ENCODE results near the gene DTYMK. TPM values are rescaled to one million over a fixed set of nuclear protein-coding genes. Genes with fewer than 3 reads are reported as not detected.
"Not testable (repeated sequence)": the region's sequence is repeated elsewhere in the genome, so short reads cannot be mapped to it uniquely, and the experiment has no call there.

The DTYMK gene
- total RNA-seq, 1 experiment from 2014 or later: 93.0 TPM

DNA sequence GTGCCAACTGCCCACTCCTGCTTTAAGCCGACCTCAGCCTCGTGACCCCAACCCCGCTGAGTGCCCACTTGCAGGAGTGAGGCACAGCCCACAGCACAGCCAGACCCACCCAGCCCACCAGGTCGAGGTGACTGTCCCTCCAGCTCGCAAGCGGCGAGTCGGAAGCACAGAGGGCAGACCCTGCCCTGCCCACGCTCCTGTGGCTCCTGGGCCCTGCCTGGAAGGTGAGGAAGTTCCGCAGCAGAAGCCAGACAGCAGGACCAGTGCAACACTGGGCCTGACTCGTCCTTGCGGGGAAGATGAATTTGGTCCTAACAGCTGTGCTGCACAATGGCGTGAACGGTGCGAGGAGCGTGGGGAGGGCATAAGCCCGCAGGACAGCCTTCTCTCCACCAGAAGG, 9.9 kb downstream of the DTYMK start:
- DNase-seq (ENCODE audit: low read depth): no peak
- in situ Hi-C loops (cut with HindIII; ENCODE audit: low pct_unique_long_range_greater_than_20kb, low sequenced_read_pairs): no loop called here

DNA sequence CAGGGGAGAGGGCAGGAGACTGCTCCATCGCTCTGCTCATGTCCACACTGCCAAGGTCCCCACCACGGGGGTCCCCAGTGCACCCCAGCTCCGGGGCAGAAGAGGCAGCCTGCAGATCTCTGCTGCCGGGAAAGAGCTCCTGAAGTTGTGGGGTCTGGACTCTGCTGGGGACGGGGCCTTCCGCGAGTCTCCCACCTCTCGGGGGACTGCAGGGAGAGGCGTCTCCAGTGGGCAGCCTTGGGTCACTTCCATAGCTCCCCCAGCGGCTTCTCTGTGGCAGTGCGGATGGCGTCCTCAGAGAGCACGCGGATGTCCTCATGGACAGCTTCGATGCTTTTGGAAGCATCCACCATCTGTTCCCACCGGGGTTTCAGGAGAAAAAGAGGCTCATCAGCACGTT, 10.7 kb downstream of the DTYMK start:
- in situ Hi-C loops (cut with HindIII; ENCODE audit: low pct_unique_long_range_greater_than_20kb, low sequenced_read_pairs): no loop called here
- DNase-seq (ENCODE audit: low read depth): no peak

DNA sequence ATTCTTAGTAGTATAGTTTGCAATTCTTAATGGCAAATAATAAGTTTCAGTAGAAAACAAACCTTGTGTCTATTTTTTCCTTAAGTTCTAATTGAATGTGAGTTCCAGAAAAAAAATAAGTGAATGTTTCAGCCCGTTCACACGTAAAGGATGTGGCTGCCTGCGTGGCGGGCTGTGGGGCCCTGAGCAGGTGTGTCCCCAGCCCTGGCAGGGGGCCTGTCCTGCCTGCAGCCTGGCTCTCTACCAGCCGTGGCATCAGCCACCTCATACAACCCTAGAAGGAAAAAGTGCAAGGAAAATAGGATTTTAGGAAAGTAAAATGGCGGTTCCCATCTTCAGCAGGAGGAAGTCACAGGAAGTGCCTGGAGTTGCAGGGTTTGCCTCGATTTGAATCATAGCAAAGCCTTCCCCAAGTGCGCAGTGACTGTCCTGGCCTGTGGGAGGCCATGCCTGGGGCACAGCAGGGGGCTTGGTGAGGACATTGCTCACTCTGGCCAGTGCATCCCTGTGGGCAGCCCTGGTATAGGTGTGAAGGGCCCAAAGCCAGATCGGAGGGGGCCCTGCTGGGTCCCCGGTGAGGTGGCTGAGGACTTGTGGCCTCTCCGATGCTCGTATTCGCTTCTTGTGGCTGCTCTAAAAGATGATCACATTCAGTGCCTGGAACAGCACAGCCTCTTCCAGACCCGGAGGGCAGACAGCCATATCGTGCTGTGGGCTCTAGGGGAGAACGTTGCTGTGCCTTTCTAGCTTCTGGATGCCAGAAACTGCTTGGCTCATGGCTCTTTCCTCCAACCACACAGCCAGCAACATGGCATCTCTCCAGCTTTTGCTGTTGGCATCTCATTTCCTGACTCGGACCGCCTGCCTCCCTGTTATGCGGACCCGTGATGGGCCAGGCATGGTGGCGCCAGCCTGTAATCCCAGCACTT, 12.6 kb downstream of the DTYMK start:
- DNase-seq (ENCODE audit: low read depth): no peak

DNA sequence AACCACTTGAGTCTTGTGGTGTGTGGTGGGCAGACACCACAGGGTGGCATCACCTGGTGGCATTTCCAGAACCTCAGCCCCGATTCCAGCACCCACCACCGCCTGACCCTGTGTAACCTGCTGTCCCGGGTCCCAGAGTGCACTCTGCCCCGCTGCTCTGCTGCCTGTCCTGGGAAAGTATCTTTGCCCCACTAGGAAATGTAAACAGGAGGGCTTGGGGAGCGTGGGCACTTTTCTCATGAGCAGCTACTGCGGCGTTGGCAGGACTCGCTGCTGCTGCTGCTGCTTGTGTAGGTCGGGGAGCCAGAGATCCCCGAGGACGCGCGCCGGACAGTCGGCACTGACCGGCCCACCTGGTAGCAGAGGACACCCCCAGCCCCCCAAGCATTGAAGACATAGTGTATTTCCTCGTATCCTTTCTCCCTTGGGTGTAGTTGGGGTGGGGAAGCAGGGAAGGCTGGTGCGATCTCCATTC, 13.4 kb downstream of the DTYMK start:
- no peak for DNase-seq (ENCODE audit: low read depth)
- in situ Hi-C loops (cut with HindIII; ENCODE audit: low pct_unique_long_range_greater_than_20kb, low sequenced_read_pairs): no loop called here

More for the DNA sequence above, 12.6 kb downstream of the DTYMK start:
- in situ Hi-C loops (cut with HindIII; ENCODE audit: low pct_unique_long_range_greater_than_20kb, low sequenced_read_pairs): no loop called here

DNA sequence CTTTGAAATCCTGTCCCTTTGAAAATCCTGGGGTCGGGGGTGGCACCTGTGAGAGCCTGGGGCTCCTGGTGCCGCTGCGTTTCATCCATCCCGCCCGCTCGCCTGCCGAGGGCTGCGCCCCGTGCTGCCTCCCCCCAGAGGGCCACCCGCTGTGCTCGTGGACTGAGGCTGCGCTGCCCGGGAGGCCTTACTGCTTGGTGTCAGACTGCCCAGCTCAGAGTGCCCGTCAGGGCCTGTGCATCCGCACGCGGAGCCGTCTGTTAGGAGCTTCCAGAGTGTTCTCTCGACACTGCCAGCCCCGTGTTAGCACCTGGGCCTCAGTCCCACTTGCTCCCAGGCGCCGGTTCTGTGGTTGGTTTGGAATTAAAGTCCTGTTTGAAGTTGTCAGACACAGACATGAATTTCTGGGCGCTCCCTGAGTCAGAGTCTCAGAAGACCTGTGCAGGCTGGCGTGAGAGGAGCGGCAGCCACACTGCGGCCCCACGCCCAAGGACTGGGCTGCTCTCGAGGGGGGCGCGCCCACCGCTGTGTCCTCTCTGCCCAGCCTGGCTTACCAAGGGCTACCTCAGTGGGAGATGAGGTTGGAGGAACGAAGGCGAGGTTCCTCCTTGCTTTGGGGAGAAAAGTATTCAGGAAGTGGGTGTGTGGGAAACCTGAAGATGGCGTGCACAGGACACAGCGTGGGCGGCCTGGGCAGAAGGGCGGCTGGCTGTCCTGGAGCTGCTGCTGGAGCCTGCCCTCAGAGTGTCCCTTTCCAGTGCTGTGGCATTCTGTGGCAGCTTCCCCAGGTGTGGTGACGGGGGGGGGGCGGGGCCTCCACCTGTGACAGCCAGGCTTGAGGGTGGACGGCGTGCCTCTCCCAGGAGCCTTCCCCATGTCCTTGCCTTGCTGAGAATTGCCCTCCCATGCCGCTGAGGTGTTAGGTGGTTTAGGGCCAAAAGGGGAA, 14.1 kb downstream of the DTYMK start:
- in situ Hi-C loops (cut with HindIII; ENCODE audit: low pct_unique_long_range_greater_than_20kb, low sequenced_read_pairs): no loop called here
- no peak for DNase-seq (ENCODE audit: low read depth)

DNA sequence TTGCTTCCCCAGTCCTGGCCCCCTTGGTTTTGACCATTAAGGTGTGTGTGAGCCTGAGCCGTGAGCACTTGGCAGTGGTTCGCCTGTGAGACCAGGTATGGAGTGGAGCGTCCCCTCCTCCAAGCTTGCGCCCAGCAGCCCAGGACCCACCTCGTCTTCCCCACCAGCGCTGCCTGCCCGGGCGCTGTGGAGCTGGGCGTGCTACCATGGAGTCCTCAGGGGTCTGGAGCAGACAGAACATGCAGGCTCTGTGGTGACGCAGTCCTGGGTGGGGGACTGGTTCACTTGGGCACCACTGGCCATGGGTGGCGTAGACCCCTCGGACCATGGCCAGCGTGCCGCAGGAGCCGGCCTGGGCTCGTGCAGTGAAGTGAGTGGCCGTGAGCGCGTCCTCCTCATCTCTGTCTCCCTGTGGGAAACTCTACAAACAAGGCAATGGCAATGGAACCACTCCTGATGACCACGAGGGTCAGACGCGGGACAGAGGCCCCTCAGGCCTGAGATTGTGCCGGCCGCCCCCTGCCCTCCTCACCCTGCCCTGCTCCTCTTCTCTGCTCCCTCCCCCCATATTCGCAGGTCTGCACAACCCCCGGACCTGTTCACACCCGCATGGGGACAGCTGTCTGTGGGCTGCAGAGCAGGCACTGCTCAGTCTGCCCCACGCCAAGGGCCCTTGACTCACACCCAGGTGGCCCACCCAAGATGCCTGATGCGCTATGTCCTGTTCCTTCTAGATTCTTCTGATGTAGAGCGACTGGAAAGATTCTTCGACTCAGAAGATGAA, 15.0 kb downstream of the DTYMK start:
- no peak for DNase-seq (ENCODE audit: low read depth)

DNA sequence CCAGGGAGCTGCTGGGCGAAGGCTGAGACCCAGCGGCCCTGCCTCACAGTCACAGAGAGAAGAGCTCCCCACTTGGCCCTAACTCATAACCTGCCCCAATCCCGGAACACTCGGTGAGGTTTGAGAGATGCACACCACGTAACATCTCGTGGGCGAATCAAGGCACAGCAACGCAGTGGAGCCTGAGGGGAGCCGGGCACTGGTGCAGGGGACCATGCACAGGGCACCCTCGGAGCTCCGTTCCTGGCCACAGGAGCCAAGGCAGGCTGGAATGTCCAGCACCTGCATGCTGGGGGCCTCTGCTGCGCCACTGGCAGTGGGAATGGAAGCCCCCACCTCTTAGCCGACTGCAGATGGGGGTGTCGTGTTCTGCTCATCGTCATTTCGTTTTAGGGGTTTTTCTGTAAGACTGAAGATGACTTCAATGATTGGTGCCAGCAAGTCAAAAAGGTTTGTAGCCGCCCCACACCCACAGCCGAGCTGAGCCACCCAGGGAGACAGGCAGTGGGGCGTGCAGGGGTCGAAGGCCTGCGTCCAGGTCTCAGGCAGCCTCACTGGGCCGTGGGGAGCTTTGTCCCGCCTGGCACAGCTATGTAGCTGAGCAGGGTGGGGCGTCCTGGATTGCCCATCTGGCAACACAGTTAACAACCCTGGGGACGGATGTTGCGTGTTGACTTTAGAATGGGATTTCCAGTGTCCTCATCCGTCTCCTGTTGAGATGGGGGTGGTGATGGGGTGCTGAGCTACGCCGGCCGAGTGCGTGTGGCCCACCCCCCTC, 16.1 kb downstream of the DTYMK start:
- in situ Hi-C loops (cut with HindIII; ENCODE audit: low pct_unique_long_range_greater_than_20kb, low sequenced_read_pairs): no loop called here
- no peak for DNase-seq (ENCODE audit: low read depth)

More for the DNA sequence above, 15.0 kb downstream of the DTYMK start:
- in situ Hi-C loops (cut with HindIII; ENCODE audit: low pct_unique_long_range_greater_than_20kb, low sequenced_read_pairs): no loop called here

DNA sequence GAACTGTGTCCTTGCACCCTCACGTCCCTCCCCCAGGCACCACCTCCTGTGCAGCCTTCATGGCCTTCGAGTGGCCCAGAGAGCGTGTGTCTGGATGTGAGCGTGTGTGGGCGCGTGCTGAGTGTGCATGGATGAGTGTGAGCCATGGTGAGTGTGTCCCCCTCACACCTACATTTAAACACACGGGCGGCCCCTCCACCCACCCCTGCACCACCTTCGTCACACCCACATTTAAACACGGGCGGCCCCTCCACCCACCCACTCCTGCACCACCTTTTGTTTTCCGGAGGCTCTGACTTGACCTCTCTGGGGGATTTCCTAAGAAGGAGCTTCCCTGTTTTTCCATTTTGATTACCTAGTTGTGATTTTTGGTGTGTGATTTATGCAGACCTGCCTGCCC, 17.8 kb downstream of the DTYMK start:
- in situ Hi-C loops (cut with HindIII; ENCODE audit: low pct_unique_long_range_greater_than_20kb, low sequenced_read_pairs): no loop called here
- DNase-seq (ENCODE audit: low read depth): no peak

DNA sequence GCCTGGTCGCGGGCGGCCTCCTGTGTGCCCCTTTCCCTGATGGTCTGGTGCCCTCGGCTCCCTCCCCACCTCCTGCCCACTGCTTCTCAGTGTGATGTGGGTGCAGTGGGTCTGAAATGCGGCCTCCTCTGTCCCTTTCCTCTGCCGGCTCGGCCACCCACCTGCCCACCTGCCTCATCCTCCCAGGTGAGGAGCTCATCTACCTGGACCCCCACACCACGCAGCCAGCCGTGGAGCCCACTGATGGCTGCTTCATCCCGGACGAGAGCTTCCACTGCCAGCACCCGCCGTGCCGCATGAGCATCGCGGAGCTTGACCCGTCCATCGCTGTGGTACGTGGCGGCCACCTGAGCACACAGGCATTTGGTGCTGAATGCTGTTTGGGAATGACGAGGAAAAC, 18.3 kb downstream of the DTYMK start:
- in situ Hi-C loops (cut with HindIII; ENCODE audit: low pct_unique_long_range_greater_than_20kb, low sequenced_read_pairs): no loop called here
- DNase-seq (ENCODE audit: low read depth): no peak

DNA sequence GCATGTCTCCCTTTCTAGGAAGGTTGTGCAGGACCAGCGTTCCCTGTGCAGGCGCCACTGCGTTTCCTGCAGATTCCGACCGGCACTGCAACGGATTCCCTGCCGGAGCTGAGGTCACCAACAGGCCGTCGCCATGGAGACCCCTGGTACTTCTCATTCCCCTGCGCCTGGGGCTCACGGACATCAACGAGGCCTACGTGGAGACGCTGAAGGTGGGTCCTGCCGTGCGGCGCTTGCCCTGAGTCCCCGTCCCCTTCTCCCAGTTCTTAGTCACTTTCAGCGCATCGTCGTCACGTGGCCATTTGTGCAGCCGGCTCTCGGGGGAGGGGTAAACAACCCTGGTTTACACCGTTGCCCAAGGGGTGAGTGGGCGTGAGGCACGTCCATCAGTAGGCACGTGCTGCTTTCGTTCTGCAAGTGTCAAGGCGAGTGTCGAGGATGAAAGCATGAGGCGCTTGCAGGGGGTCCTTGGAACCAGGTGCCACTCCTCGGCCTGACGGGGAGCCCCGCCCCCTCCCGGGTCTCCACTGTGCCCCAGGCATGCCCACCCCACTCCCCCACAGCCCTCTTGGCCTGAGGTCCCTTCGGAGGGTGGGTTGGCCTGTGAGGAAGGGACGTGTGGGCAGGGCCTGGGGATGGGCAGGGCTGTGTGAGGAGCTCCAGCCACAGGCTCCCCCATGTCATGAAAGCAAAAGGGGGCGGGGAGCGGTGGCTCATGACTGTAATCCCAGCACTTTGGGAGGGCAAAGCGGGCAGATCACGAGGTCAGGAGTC, 19.8 kb downstream of the DTYMK start:
- DNase-seq (ENCODE audit: low read depth): no peak

DNA sequence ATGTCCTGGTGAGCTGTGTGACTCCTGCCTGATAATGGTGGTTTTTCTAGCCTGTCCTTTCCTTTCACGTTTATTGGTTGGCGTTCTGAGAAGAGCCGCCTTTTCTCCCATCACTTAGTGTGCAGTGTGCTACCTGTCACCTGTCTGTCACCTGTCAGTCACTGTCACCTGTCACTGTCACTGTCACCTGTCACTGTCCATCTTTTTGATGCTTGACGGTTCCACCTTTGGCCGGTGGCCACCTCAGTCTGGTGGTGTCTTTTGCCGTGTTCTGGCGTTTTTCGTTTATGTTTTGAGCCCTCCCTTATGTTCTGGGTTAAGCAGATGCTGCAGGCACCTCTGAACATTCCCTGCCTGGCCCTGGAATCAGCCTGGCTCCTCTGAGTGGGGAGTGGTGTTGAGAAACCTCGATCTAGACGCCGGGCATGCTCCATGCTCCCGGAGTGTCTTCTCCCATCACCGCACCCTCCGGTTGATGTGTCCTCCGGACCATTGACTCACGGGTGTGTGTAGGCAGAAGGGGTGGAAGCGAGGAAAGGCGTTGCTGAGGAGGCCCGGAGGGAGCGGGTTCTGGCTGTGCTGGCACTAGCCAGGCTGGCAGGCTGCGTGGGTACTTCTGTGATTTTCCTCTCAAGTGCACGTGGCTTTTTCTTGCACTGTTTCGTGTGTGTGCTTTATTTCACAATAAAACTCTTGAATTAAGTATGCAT, 20.7 kb downstream of the DTYMK start:
- no peak for DNase-seq (ENCODE audit: low read depth)
- in situ Hi-C loops (cut with HindIII; ENCODE audit: low pct_unique_long_range_greater_than_20kb, low sequenced_read_pairs): no loop called here

More for the DNA sequence above, 19.8 kb downstream of the DTYMK start:
- in situ Hi-C loops (cut with HindIII; ENCODE audit: low pct_unique_long_range_greater_than_20kb, low sequenced_read_pairs): no loop called here

DNA sequence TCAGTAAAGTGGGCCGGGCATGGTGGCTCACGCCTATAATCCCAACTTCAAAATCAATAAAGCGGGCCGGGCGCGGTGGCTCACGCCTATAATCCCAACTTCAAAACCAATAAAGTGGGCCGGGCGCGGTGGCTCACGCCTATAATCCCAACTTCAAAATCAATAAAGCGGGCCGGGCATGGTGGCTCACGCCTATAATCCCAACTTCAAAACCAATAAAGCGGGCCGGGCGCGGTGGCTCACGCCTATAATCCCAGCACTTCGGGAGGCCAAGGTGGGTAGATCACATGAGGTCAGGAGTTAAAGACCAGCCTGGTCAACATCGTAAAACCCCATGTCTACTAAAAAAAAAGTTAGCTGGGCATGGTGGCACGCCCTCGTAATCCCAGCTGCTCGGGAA, 23.9 kb downstream of the DTYMK start:
- in situ Hi-C loops (cut with HindIII; ENCODE audit: low pct_unique_long_range_greater_than_20kb, low sequenced_read_pairs); DNase-seq (ENCODE audit: low read depth): not testable (repeated sequence)

DNA sequence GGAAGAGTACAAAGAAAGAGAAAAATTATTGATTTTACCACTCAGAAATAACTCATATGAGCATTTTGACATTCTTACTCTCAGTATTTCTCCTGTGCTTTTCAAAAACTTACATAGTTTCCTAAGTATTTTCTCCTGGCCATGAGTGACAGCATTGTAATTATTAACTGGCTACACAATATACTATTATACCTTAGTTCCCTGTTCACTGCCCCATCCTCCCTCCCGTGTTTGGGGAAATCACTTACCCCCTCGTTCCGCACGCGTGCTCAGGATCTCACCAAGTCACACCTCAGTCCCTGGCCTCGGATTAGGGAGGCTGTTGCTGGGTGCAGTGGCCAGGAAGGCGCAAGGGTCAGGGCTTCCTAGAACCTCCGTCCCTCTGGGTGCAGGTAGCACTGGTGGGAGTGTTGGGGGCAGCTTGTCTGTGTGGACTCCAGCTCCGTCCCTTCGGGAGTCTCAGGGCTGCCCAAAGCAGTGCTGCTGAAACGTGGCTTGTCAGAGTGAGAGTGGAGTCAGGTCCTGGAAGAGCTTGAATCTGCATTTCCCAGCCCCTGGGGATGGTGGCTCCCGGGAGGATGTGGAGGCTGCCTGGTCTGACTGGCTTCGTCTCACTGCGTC, 25.9 kb downstream of the DTYMK start:
- in situ Hi-C loops (cut with HindIII; ENCODE audit: low pct_unique_long_range_greater_than_20kb, low sequenced_read_pairs): no loop called here
- no peak for DNase-seq (ENCODE audit: low read depth)

DNA sequence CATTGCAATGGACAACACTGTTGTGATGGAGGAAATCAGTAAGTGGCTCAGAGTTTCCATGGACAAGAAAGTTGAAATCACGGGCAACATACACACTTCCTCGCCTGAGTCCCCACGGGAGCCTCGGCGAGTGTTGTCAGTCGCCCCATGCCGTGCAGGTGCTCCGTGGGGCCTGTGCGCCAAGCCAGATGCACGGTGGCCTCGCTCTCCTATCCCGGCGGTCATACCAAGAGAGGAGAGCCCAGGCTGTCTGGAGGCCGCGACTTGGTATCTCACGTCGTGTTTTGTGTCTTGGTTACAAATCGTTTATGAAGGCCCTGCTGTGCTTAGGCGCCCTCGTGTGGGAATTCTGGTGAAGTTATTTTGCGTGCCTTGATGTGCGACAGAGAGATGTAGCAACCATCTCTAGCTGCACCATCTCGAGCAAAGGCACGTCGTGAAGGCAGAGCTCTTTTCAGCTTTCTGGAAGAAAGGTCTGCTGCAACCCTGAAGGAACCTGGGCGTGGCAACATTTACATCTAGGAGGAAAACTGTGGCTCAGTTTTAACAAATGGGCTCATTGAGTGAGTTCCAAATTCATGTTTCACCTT, 27.4 kb downstream of the DTYMK start:
- DNase-seq (ENCODE audit: low read depth): peak; percentile 54
- in situ Hi-C loops (cut with HindIII; ENCODE audit: low pct_unique_long_range_greater_than_20kb, low sequenced_read_pairs): no loop called here

DNA sequence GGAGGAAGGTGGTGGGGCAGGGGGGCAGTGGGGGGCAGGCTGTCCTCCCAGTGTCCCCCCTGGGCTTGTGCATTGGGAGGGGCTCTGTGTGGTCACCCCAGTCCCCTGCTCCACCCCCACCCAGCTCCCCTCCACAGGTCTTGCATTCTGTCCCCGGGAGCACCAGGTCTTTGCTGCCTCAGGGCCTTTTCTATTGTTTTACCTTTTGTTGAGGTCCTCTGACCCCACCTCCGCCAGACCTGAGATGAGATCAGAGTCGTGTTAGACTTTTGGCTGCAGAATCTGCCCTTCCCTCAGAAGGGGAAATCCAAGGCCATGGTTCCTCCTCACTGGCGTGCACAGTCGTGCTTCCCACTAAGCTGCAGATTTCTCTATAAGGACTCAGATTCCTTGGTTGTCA, 28.3 kb downstream of the DTYMK start:
- in situ Hi-C loops (cut with HindIII; ENCODE audit: low pct_unique_long_range_greater_than_20kb, low sequenced_read_pairs): no loop called here
- no peak for DNase-seq (ENCODE audit: low read depth)
